ENCODE data around the gene TXLNA.

GRCh38 chr1:32239790-32240139 is 60.3 kb downstream of the TXLNA start:
- TF ChIP-seq EP300 (IDR thresholded peaks at IDR 0.05; ENCODE audit: low read depth), result no peak
- no peak for TF ChIP-seq POLR2A (IDR thresholded peaks at IDR 0.05)
- no peak for TF ChIP-seq POLR2AphosphoS5 (IDR thresholded peaks at IDR 0.05)
- no peak for TF ChIP-seq CTCF (IDR thresholded peaks at IDR 0.05)
